Measurements from ENCODE around the gene SDCCAG8. TPM values are rescaled to one million over a fixed set of nuclear protein-coding genes. Genes with fewer than 3 reads are reported as not detected.

The SDCCAG8 gene
- total and polyA plus RNA-seq, 2 of the 8 experiments (the other 6 are each of a cell fraction or from before 2014, with no cell fraction given), result 15.6 to 21.0 TPM

GRCh38 chr1:243281672-243282071 is 25.8 kb downstream of the SDCCAG8 start:
- no peaks in the 10 kb centered on the region for H3K79me2 ChIP-seq (ENCODE audit: control insufficient read depth in 1 of 2, insufficient read depth in 2 of 2, low read length in 2 of 2)
- no peak overlapping the region for H2BK5ac ChIP-seq (ENCODE audit: low read depth, low read length)
- H3K79me1 ChIP-seq (ENCODE audit: low read depth, low read length), result no peaks in the 10 kb centered on the region
- H3K56ac ChIP-seq (replicated peaks; ENCODE audit: insufficient read length, low read depth, low read length), result no peak overlapping the region
- H4K5ac ChIP-seq (ENCODE audit: insufficient read length, low read depth, low read length), result no peak overlapping the region
- H3K4me1 ChIP-seq (replicated peaks in 1 of 4; ENCODE audit: control insufficient read depth in 3 of 4, insufficient read depth in 4 of 4, low read length in 3 of 4), result peaks cover 0 to 3% (median 0%) of the 10 kb centered on the region in 4 experiments; a peak in 1 of 7 replicates
- no peak overlapping the region for H3K18ac ChIP-seq (ENCODE audit: extremely low read depth, low read length)
- H4K91ac ChIP-seq (replicated peaks; ENCODE audit: insufficient read length, low read length), result no peak overlapping the region
- H3K27ac ChIP-seq (ENCODE audit: low read depth, low read length), result no peak overlapping the region
- H2AK5ac ChIP-seq (ENCODE audit: low read depth, low read length), result no peak overlapping the region
- no peak overlapping the region for H2BK20ac ChIP-seq (ENCODE audit: low read length)
- no peaks in the 10 kb centered on the region for H3K27me3 ChIP-seq (replicated peaks in 1 of 4; ENCODE audit: control insufficient read depth in 3 of 4, extremely low read depth in 1 of 4, insufficient read depth in 3 of 4, low read length in 3 of 4)
- no peak overlapping the region for H3K4ac ChIP-seq (replicated peaks; ENCODE audit: insufficient read length, low read depth, low read length)
- no peaks in the 10 kb centered on the region for H3K23me2 ChIP-seq (ENCODE audit: low read depth, low read length)
- no peak overlapping the region for H3K4me3 ChIP-seq (ENCODE audit: extremely low read depth in 1 of 4, insufficient read depth in 2 of 4, low read depth in 3 of 4, low read length in 4 of 4)
- FAIRE-seq (no peak), DNase-seq (ENCODE audit: low read depth in 1 of 2, low spot score in 2 of 2) (no peak)
- WGBS, 2 experiments (ENCODE audit: extremely low coverage in 1 of 2, insufficient coverage in 1 of 2, insufficient read length in 1 of 2, insufficient replicate concordance in 2 of 2, low coverage in 1 of 2, low lambda C conversion rate in 2 of 2, missing lambda C conversion rate in 1 of 2), result 89% methylated on average over 5 of the region's 5 CpGs; no CpG with 5 or more reads in 1 of the 2 experiments
- H2BK120ac ChIP-seq (replicated peaks; ENCODE audit: low read depth, low read length), result no peak overlapping the region
- ChIA-PET POLR2A (ENCODE audit: partially characterized antibody) (no interaction called here), CTCF (ENCODE audit: partially characterized antibody) (interaction anchor here (1.1 kb wide), 1 partner anchor 11 kb away, joined by 3 read pairs; no protein-coding TSS in a partner anchor)
- no peak overlapping the region for H3K9ac ChIP-seq (replicated peaks in 1 of 4; ENCODE audit: extremely low read depth in 1 of 4, low read depth in 3 of 4, low read length in 3 of 4)
- no peak overlapping the region; the same call in 1 of the 2 replicates for H4K8ac ChIP-seq (ENCODE audit: extremely low read depth, insufficient read depth, low read length)
- H3K23ac ChIP-seq (ENCODE audit: insufficient read length), result no peak overlapping the region
- H3K36me3 ChIP-seq (ENCODE audit: control insufficient read depth in 2 of 4, insufficient read depth in 4 of 4, low read length in 3 of 4), result peaks cover 0 to under 1% (median 0%) of the 10 kb centered on the region in 4 experiments; a peak in 1 of 8 replicates
- no peaks in the 10 kb centered on the region for H4K20me1 ChIP-seq (replicated peaks in 1 of 2; ENCODE audit: control insufficient read depth in 1 of 2, insufficient read depth in 2 of 2, low read length in 2 of 2)
- H3K4me2 ChIP-seq (ENCODE audit: insufficient read depth in 1 of 2, low read depth in 2 of 2, low read length in 2 of 2), result no peak overlapping the region
- no peak overlapping the region for H2BK15ac ChIP-seq (ENCODE audit: low read length)
- no peak overlapping the region for H2BK12ac ChIP-seq (ENCODE audit: low read depth, low read length)
- no peak overlapping the region for H3K14ac ChIP-seq (ENCODE audit: insufficient read length)
- no peak overlapping the region for H2AFZ ChIP-seq (ENCODE audit: low read length)
- H3K9me3 ChIP-seq (ENCODE audit: insufficient read depth in 2 of 2, low read depth in 1 of 2, low read length in 1 of 2), result no peaks in the 10 kb centered on the region
- no peak for TF ChIP-seq ATF2 (IDR thresholded peaks at IDR 0.05; ENCODE audit: low read length)
- no peak for TF ChIP-seq EP300 (IDR thresholded peaks at IDR 0.05; ENCODE audit: borderline replicate concordance in 1 of 2, low read depth in 2 of 2, low read length in 2 of 2)
- no peak for TF ChIP-seq POLR2AphosphoS5 (IDR thresholded peaks at IDR 0.05; ENCODE audit: low read depth, low read length)
- no peak for TF ChIP-seq BCL11A (IDR thresholded peaks at IDR 0.05; ENCODE audit: low read depth in 2 of 2, low read length in 2 of 2)
- TF ChIP-seq TAF1 (IDR thresholded peaks at IDR 0.05; ENCODE audit: low read depth, low read length), result no peak
- no peak for TF ChIP-seq SIRT6 (IDR thresholded peaks at IDR 0.05; ENCODE audit: low read length)
- TF ChIP-seq HDAC6 (IDR thresholded peaks at IDR 0.05; ENCODE audit: low read depth, low read length), result no peak
- no peak for TF ChIP-seq CEBPB (IDR thresholded peaks at IDR 0.05; ENCODE audit: low read depth, low read length)
- no peak for TF ChIP-seq SP4 (IDR thresholded peaks at IDR 0.05; ENCODE audit: low read length)
- TF ChIP-seq POU5F1 (IDR thresholded peaks at IDR 0.05; ENCODE audit: low read depth, low read length), result no peak
- no peak for TF ChIP-seq FOSL1 (IDR thresholded peaks at IDR 0.05; ENCODE audit: insufficient read depth, low read depth, low read length)
- no peak for TF ChIP-seq NRF1 (IDR thresholded peaks at IDR 0.05; ENCODE audit: low read depth, low read length)
- no peak for TF ChIP-seq YY1 (IDR thresholded peaks at IDR 0.05; ENCODE audit: low read depth, low read length)
- TF ChIP-seq RBBP5 (IDR thresholded peaks at IDR 0.05; ENCODE audit: borderline replicate concordance, low read depth, low read length), result no peak

Measured in H1 (cell line).